ENCODE measurements around the gene CSNK2A1. TPM values are rescaled to one million over a fixed set of nuclear protein-coding genes. Genes with fewer than 3 reads are reported as not detected.

CSNK2A1 gene
- total RNA-seq, 2 donors from 2014 or later = 168 to 184 TPM

- no peaks in the 10 kb centered on the region for H3K4me1 Mint-ChIP-seq (ENCODE audit: low read depth)
- no peaks in the 10 kb centered on the region for H3K9me3 Mint-ChIP-seq
- ATAC-seq (replicated peaks in 1 of 2) (no peak), DNase-seq (no peak)
- H3K27ac Mint-ChIP-seq = no peak overlapping the region
- H3K27me3 Mint-ChIP-seq (ENCODE audit: low read depth) = peaks cover 36% of the 10 kb centered on the region
- no peak overlapping the region for H3K4me3 Mint-ChIP-seq
- no peaks in the 10 kb centered on the region for H3K36me3 Mint-ChIP-seq (ENCODE audit: insufficient read depth in 2 of 2)
Measured at GRCh38 chr20:558117-558516, 14.5 kb upstream of the CSNK2A1 start.

- no peak overlapping the region for H3K27ac Mint-ChIP-seq
- H3K27me3 Mint-ChIP-seq (ENCODE audit: low read depth) = peaks cover 42% of the 10 kb centered on the region
- ATAC-seq (replicated peaks in 1 of 2) (no peak), DNase-seq (no peak)
- H3K4me3 Mint-ChIP-seq = no peak overlapping the region
- H3K36me3 Mint-ChIP-seq (ENCODE audit: insufficient read depth in 2 of 2) = no peaks in the 10 kb centered on the region
- H3K4me1 Mint-ChIP-seq (ENCODE audit: low read depth) = no peaks in the 10 kb centered on the region
- H3K9me3 Mint-ChIP-seq = no peaks in the 10 kb centered on the region
Measured at GRCh38 chr20:556984-557383, 13.4 kb upstream of the CSNK2A1 start.

DNA sequence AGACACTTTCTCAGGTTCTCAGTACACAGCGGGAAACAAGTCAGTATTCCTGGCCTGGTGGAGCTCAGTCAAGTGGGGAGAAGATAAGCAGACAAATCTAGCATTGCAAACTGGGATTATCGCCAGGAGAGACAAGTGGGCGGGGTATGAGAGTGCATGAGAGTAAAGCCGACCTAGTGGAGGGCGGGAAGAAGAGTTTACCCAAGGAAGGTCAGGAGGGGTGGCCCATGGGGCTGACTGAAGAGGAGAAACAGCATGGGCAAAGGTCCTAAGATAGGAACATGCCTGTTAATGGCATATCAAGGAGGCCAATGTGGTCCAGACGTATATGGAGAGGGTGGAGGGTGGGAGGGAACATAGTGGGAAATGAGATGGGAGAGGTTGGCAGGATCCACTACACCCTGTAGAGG lies 12.4 kb upstream of the CSNK2A1 start:
- DNase-seq (no peak), ATAC-seq (replicated peaks in 1 of 2) (no peak)
- Mint-ChIP-seq H3K4me3 (no peak overlapping the region), H3K27ac (no peak overlapping the region), H3K27me3 (ENCODE audit: low read depth) (peaks cover 45% of the 10 kb centered on the region), H3K4me1 (ENCODE audit: low read depth) (no peaks in the 10 kb centered on the region), H3K9me3 (no peaks in the 10 kb centered on the region), H3K36me3 (ENCODE audit: insufficient read depth in 2 of 2) (no peaks in the 10 kb centered on the region)

DNA sequence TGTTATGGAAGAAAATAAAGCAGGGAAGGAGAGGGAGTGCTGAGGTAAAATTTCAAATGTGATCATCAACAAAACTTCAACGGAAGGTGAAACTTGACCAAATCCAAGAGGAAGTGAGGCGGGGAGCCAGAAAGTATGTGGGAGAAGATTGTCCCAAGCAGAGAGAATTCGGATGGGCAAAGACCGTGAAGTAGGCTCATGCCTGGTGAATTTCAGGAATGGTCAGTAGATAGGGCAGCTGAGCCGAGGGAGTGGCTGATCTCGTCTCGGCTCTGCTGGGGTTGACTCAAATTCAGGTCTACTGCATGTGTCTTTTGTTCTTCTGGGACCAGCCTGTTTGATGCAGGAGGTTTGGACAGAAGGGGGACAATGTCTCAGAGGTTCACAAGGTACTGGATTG lies 7.0 kb upstream of the CSNK2A1 start:
- Mint-ChIP-seq H3K27ac (no peak overlapping the region), H3K9me3 (no peaks in the 10 kb centered on the region), H3K27me3 (ENCODE audit: low read depth) (peaks cover 46% of the 10 kb centered on the region), H3K36me3 (ENCODE audit: insufficient read depth in 2 of 2) (no peaks in the 10 kb centered on the region), H3K4me3 (no peak overlapping the region), H3K4me1 (ENCODE audit: low read depth) (no peaks in the 10 kb centered on the region)
- ATAC-seq (replicated peaks in 1 of 2) (no peak), DNase-seq (no peak)

- no peaks in the 10 kb centered on the region for H3K9me3 Mint-ChIP-seq
- DNase-seq = no peak
- H3K36me3 Mint-ChIP-seq (ENCODE audit: insufficient read depth in 2 of 2) = peaks cover 0 to 2% of the 10 kb centered on the region in 2 donors
- H3K4me3 Mint-ChIP-seq = no peak overlapping the region
- no peak for ATAC-seq (replicated peaks in 1 of 2)
- H3K4me1 Mint-ChIP-seq (ENCODE audit: low read depth) = no peaks in the 10 kb centered on the region
- H3K27me3 Mint-ChIP-seq (ENCODE audit: low read depth) = peaks cover 39% of the 10 kb centered on the region
- H3K27ac Mint-ChIP-seq = no peak overlapping the region
Measured at GRCh38 chr20:549722-550496, 6.3 kb upstream of the CSNK2A1 start.

- H3K9me3 Mint-ChIP-seq = peaks cover 4 to 5% of the 10 kb centered on the region in 2 donors
- ATAC-seq (replicated peaks in 1 of 2) (no peak), DNase-seq (no peak)
Measured at GRCh38 chr20:548906-549305, 5.3 kb upstream of the CSNK2A1 start.

GRCh38 chr20:547394-547793 lies 3.8 kb upstream of the CSNK2A1 start:
- Mint-ChIP-seq H3K4me1 (ENCODE audit: low read depth) (peaks cover 18% of the 10 kb centered on the region), H3K9me3 (peaks cover 4 to 5% of the 10 kb centered on the region in 2 donors), H3K36me3 (ENCODE audit: insufficient read depth in 2 of 2) (peaks cover 16 to 19% of the 10 kb centered on the region in 2 donors), H3K27me3 (ENCODE audit: low read depth) (peaks cover 23% of the 10 kb centered on the region), H3K27ac (no peak overlapping the region), H3K4me3 (no peak overlapping the region)
- DNase-seq (no peak), ATAC-seq (replicated peaks in 1 of 2) (no peak)

More at GRCh38 chr20:548906-549305, 5.3 kb upstream of the CSNK2A1 start:
- Mint-ChIP-seq H3K4me3 (no peak overlapping the region), H3K4me1 (ENCODE audit: low read depth) (peaks cover 10% of the 10 kb centered on the region), H3K27me3 (ENCODE audit: low read depth) (peaks cover 31% of the 10 kb centered on the region), H3K27ac (no peak overlapping the region), H3K36me3 (ENCODE audit: insufficient read depth in 2 of 2) (peaks cover 8 to 9% of the 10 kb centered on the region in 2 donors)

- H3K4me3 Mint-ChIP-seq = no peak overlapping the region
- H3K4me1 Mint-ChIP-seq (ENCODE audit: low read depth) = peaks cover 28% of the 10 kb centered on the region
- no peak for DNase-seq
- no peak for ATAC-seq (replicated peaks in 1 of 2)
- H3K27me3 Mint-ChIP-seq (ENCODE audit: low read depth) = peaks cover 13% of the 10 kb centered on the region
- peaks cover 21 to 22% of the 10 kb centered on the region in 2 donors for H3K36me3 Mint-ChIP-seq (ENCODE audit: insufficient read depth in 2 of 2)
- no peak overlapping the region for H3K27ac Mint-ChIP-seq
- peaks cover 4 to 5% of the 10 kb centered on the region in 2 donors for H3K9me3 Mint-ChIP-seq
Measured at GRCh38 chr20:546353-546752, 2.8 kb upstream of the CSNK2A1 start.

GRCh38 chr20:544153-544725 lies 649 bp upstream of the CSNK2A1 start:
- Mint-ChIP-seq H3K27me3 (ENCODE audit: low read depth) (no peaks in the 10 kb centered on the region), H3K27ac (peak overlapping the region; percentile 98), H3K4me1 (ENCODE audit: low read depth) (peaks cover 48% of the 10 kb centered on the region), H3K4me3 (peak overlapping the region; percentile 88 to 96), H3K9me3 (peaks cover 4 to 7% of the 10 kb centered on the region in 2 donors), H3K36me3 (ENCODE audit: insufficient read depth in 2 of 2) (peaks cover 26 to 39% of the 10 kb centered on the region in 2 donors)
- ATAC-seq (replicated peaks in 1 of 2) (no peak), DNase-seq (no peak)

- H3K27ac Mint-ChIP-seq = peak overlapping the region; percentile 69
- ATAC-seq (replicated peaks in 1 of 2) (peak; percentile 14 to 23), DNase-seq (peak; percentile 33 to 36)
- peak overlapping the region; percentile 88 to 96 for H3K4me3 Mint-ChIP-seq
- peaks cover 4 to 7% of the 10 kb centered on the region in 2 donors for H3K9me3 Mint-ChIP-seq
- no peaks in the 10 kb centered on the region for H3K27me3 Mint-ChIP-seq (ENCODE audit: low read depth)
- peaks cover 26 to 43% of the 10 kb centered on the region in 2 donors for H3K36me3 Mint-ChIP-seq (ENCODE audit: insufficient read depth in 2 of 2)
- peaks cover 62% of the 10 kb centered on the region for H3K4me1 Mint-ChIP-seq (ENCODE audit: low read depth)
Measured at GRCh38 chr20:542777-543368, 717 bp downstream of the CSNK2A1 start.

DNA sequence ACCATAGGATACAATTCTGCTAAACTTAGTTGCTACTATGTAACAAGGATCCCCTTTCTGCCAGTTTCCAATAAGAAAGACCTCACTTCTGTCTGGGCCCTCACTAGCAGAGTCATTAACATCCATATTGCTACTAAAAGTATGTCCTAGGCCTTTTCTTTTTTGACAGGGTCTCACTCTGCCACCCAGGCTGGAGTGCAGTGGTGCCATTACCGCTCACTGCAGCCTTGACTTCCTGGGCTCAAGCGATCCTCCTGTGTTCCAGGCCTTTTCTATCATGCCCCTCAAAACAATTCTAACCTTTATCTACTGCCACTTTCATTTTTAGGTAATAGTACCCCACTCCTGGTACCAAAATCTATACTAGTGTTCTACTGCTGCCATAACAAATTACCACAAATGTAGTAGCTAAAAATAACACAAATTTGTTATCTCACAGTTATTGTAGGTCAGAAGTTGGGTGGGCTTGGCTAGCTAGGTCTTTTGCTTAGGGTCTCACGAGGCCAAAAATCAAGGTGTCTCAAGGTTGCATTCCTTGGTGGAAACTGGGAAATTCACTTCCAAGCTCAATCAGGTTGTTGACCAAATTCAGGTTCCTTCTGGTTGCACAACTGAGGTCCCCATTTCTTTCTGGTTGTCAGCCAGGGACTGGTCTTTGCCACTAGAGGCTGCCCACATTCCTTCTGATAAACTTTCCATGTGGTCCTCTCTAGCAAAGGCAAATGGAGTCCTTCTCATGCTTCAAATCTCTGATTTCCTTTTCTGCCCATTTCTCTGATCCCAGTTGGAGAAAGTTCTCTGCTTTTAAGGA lies 3.0 kb downstream of the CSNK2A1 start:
- Mint-ChIP-seq H3K4me3 (peak overlapping the region in 1 of 2 donors; percentile 42), H3K27me3 (ENCODE audit: low read depth) (no peaks in the 10 kb centered on the region), H3K9me3 (peaks cover 4 to 7% of the 10 kb centered on the region in 2 donors), H3K27ac (no peak overlapping the region), H3K4me1 (ENCODE audit: low read depth) (peaks cover 85% of the 10 kb centered on the region), H3K36me3 (ENCODE audit: insufficient read depth in 2 of 2) (peaks cover 26 to 43% of the 10 kb centered on the region in 2 donors)
- DNase-seq (no peak), ATAC-seq (replicated peaks in 1 of 2) (no peak)

- Mint-ChIP-seq H3K36me3 (ENCODE audit: insufficient read depth in 2 of 2) (peaks cover 25 to 44% of the 10 kb centered on the region in 2 donors), H3K4me1 (ENCODE audit: low read depth) (peaks cover 92% of the 10 kb centered on the region), H3K27me3 (ENCODE audit: low read depth) (no peaks in the 10 kb centered on the region), H3K4me3 (peak overlapping the region in 1 of 2 donors; percentile 42), H3K27ac (peak overlapping the region; percentile 66), H3K9me3 (peaks cover 4 to 7% of the 10 kb centered on the region in 2 donors)
- no peak for ATAC-seq (replicated peaks in 1 of 2)
- DNase-seq = no peak
Measured at GRCh38 chr20:539848-540247, 3.7 kb downstream of the CSNK2A1 start.

All from activated T-cell treated with anti-CD3 and anti-CD28 coated beads, Interleukin-2, amount 50 U/mL, for 72 hours (primary cell).